GM15510 (cell line): ENCODE results near the gene NFE2L3.

Source experiments
- POLR2A ChIP-seq: IDR thresholded peaks from 3 replicates; pipeline ENCODE4 v1.6.1; 2011; ENCODE audit warnings: borderline replicate concordance; ENCODE audit not compliant: insufficient read length; ENCODE audit errors: extremely low read depth

The NFE2L3 gene

DNA sequence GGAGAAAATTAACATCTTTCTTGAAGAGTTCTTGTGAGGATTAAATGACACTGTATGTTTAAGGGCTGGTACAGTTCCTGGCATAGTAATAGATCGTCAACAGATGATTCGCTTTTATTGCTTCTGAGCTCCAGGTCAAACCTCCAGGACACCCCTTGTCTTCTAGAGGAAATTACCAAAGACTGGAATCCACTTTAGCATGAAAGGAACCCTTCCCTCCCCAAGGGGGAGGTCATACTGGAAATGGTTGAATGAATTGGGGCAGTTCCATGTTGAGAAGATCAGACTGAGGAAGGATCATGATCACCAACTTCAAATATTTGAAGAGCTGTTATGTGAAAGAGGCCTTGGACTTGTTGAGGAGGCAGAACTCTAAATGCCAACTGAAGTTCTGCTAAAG lies 8.9 kb downstream of the NFE2L3 start:
- no peak for TF ChIP-seq POLR2A

DNA sequence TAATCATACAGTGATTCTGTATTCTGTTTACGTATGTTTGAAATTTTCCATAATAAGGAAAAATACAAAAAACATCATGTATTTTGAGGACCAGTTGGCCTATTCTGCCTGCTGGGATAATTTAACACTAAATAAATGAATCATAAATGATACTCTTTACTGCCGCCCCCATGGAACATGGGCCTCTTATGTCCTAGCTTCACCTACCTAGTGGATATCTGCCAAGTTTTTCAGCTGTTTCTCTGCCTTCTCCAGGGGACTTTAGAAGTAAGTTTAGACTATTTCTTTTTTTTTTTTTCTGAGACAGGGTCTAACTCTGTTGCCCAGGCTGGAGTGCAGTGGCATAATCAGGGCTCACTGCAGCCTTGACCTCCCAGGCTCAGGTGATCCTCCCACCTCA lies 10.4 kb downstream of the NFE2L3 start:
- no peak for TF ChIP-seq POLR2A

DNA sequence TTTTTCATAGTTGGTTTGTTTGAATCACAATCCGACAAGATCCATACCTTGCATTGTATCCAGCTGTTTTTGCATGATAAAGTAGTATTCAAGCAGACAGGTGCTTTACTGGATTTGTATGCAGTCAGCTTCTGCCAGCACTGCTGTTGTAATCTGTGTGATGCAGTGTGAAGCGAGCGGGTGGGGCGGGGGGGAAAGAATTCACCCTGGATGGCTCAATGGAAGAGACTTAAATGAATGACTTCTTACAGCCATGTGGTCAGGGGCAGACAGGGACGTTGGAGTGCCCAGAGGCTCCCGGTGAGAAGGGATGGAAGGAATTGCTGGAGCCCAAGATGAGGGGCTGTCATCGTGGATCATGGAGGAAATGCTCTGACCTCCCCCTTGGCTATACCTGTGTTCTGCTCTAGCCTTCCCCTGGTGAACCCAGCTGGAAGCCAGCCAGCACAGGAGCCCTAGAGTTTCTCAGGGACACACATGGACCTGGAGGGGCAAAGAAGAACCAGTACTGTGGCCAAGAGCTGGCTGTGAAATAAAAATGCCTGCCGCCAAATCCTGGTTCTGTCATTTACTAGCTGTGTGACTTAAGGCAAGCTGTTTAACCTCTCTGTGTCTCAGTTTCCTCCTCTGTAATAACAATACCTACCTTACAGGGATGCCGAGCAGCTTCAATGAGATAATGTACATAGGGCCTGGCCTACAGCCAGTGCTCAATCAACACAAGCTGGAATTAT lies 14.1 kb downstream of the NFE2L3 start:
- TF ChIP-seq POLR2A, result no peak

DNA sequence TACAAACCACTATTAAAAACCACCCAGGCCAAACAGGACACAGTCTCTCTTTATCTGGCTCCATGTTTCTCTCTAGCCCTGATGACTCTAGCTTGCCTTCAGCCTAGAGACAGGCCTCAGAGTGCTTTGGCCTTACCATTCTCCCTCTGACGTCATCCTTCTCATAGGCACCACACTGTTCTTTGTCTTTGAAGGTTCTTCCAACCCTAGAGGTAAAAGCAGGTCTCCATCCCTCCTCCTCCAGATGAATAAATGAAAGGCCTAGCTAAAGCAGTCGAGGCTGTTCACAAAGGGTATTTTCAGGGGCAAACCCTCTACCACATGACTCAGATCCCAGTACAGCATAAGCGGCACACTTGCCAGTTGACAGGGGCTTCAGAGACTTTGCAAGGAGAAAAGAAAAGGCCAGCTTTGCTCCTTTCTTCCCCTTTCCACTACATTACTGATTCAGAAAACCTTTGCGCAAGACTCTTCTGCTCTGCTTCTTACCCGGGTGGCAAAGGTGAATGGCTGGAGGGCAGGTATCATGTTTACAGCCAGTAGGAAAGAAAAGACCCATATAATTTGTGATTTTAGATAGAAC lies 14.8 kb downstream of the NFE2L3 start:
- no peak for TF ChIP-seq POLR2A

DNA sequence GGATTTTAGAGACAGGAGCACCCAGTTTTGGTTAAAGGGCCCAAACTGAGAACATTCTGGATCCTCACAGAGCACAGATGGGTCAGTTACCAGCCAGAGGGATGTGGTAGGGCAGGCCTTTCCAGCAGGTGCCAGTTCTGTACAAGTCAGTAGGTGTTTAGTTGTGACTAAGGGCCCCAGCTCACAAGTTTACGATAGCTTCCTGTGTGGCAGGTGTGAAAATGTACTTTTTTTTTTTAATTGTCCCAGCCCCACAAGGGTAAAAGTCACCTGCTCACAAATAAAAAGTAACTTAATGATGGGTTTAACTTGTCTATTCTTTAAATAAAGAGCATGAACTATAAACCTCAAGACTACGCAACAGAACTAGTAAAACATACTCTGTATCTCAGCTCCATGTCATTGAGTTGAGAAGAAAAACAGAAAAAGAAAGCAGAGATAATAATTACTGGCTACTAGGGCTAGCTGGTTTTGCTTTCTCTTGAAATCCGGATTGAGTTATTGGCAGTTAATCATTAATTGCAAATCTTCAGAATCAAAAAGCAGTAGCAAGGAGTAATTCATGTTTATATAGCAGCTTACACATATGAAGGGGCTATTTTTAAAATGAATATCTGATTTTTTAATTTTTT lies 15.4 kb downstream of the NFE2L3 start:
- TF ChIP-seq POLR2A, result no peak

DNA sequence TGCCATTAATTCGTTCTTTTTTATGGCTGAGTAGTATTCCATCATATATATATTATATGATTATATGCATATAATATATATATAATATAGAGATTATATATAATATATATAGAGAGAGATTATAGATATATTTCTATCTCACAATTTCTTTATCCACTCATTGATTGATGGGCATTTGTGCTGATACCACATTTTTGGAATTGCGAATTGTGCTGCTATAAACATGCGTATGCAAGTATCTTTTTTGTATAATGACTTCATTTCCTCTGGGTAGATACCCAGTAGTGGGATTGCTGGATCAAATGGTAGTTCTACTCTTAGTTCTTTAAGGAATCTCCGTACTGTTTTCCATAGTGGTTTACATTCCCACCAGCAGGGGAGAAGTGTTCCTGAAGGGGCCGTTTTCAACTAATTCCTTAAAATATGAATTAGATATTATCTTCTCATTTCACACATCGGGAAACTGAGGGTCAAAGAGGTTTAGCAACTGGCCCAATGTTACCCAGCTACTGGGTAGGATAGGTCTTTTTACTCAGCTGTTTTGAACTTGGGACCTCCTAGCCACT lies 16.5 kb downstream of the NFE2L3 start:
- TF ChIP-seq POLR2A, result no peak

DNA sequence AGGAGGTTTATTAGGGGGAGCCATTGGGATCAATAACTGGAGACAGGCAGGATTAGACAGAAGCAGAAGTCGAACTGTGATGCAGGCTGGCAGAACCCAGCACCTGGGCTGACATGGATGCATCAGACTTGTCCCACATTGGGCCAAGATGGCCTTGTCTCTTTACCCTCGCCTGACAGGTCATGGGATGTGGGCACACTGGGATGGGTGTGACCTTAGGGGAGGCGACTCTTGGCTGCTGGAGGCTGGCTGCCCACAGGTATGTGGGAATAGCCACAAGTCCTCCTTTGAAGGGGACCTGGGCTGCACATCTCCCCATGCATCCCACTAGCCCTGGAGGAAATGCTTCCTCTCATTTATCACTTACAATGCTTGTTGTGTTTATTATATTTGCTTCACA lies 17.3 kb downstream of the NFE2L3 start:
- TF ChIP-seq POLR2A, result no peak

DNA sequence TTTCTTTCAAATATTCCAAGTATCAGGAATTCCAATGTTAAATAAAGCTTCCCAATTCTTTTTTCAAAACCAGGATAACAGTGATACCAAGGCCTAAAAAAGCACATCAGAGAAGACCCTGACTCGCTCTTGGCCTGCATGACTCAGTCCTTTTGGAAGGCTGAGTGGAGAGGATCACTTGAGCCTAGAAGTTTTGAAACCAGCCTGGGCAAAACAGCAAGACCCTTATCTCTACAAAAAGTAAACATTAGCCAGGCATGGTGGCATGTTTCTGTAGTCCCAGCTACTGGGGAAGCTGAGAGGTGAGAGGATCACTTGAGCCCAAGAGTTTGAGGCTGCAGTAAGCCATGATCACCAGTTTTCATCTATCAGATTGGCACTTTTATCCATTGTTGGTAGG lies 18.7 kb downstream of the NFE2L3 start:
- no peak for TF ChIP-seq POLR2A

DNA sequence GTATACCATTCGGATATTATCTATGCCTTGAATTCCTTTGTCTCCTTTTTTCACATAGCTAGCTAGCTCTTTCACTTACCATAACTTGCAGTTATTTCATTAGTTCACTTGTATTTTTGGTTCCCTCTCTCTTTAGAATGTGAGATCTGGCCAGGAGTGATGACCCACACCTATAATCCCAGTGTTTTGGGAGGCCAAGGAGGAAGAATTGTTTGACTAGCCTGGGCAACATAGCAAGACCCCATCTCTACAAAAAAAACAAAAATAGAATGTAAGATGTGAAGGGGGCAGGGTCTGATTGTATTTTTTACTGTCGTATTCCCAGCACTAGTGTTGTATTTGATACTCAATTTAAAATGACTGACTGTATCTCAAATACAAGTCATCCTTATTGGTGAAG lies 19.6 kb downstream of the NFE2L3 start:
- no peak for TF ChIP-seq POLR2A

DNA sequence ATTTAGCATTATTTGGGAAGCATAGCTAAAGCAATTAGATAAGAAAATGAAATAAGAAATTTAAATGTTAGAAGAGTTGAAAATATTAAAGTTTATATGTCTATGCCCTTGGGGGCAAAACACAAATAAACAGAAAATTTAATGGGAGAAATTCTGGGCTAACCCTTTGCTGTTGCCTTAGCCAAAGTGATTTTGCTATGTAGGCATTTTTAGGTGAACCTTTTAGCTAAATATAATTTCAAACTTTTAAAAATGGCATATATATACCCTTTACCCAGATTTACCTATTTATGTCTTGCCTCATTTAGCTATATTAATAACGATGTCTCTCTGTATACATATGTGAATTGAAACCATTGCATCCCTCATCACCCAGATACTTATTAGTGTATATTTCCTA lies 20.1 kb downstream of the NFE2L3 start:
- no peak for TF ChIP-seq POLR2A

DNA sequence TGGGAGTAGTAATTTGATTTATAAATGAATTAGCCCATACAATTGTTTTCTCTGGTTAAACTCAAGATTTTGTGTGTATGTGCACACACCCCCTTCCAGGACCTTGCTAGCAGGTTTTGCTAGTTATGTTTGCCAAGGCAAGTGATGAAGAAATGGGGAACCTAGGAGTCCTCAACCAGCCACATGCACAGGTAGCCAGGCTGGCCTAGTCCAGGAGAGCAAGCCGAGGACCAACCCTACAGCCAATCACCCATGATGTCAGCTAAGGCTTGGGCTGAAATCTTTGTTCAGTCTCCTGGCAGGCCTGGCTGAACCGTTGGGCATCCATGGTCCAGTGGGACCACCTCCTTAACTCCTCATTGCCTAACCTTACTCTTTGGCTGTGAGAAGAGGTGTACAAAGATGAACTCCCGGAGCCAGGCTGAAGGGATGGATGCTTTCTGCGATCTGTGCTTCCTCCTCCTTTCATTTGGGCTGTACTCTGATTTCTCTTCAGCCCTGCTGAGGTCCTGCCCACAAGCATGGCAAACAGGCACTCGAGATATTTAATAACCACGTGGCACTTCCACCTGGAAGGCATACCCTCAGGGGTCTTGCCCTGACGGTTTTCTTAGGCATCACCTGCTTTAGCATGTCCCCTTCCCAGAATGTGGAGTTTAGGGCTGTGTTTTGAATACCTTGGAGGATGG lies 26.4 kb downstream of the NFE2L3 start:
- no peak for TF ChIP-seq POLR2A

DNA sequence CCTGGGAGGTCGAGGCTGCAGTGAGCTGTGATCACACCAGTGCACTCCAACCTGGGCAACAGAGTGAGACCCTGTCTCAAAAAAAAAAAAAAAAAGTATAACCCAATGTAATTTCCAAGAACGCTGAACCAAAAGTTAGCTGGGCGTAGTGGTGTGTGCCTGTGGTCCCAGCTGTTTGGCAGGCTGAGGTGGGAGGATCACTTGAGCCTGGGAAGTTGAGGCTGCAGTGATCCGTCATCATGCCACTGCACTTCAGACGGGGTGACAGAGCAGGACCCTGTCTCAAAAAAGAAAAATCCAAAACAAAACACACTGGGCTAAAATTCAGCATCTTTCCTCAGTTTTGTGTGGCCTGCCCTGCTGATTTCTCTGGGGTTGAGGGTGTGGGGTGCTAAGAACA lies 27.4 kb downstream of the NFE2L3 start:
- TF ChIP-seq POLR2A, result no peak

DNA sequence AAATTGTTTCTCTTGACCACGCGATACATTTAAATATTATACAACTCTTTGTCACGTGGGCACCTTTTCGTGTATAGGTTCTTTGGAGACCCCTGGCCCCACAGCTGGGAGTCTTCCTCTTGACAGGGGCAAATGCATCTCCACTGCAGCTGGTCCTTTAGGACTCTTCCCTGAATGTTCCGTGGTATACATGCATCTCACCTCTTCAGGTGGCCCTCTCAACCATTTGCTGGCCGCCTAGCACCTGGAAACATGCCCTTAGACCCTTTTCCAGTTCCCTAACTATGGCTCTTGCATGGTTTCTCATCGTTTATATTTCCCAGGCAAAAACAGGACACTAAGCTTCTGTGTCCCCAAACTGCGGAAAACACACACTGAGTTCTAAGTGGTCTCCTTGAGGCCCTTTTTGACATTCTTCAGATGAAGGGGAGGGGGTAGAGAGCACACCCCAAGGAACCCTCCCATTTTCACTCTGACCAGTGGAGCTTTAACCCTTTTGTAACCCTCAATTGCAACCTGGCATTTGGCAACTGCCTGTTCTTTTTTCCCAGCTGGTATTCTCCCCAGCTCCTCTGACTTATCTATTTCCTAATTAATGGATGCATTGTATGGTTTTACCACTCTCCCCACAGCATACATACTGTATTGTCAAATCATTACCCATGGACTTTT lies 28.0 kb downstream of the NFE2L3 start:
- TF ChIP-seq POLR2A, result no peak

DNA sequence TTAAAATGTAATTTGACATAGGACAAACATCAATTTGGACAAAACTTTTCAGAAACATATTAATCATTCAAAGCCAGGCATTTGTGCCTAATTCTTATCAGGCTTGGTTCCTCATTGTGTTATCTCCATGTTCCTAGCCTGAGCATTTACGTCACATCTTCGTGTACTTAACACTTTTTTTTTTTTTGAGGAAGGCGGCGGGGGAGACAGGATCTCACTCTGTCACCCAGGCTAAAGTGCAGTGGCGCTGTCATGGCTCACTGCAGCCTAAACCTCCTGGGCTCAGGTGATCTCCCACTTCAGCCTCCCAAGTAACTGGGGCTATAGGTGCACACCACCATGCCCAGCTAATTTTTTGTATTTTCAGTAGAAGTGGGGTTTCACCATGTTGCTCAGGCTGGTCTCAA lies 28.8 kb downstream of the NFE2L3 start:
- TF ChIP-seq POLR2A, result no peak
